DOHH2 (cell line): ENCODE measurements around the gene CILP.

Experiments
- H3F3A ChIP-seq: fragments of 200-600 bp; sonication (generic), shearing (Covaris generic); 2 replicates; pipeline ENCODE4 v1.6.0; 2016; ENCODE audit warnings: antibody characterized with exemption, mild to moderate bottlenecking; ENCODE audit not compliant: control insufficient read depth, insufficient read depth
- H3K27ac ChIP-seq: fragments of 200-600 bp; sonication (generic); 2 replicates; pipeline ENCODE4 v1.5.1; 2014; ENCODE audit warnings: low read depth, mild to moderate bottlenecking, low read length, moderate library complexity
- H3K27me3 ChIP-seq: fragments of 200-600 bp; sonication (generic); 2 replicates; pipeline ENCODE4 v1.6.1; 2014; ENCODE audit warnings: mild to moderate bottlenecking, low read length, mixed read lengths; ENCODE audit not compliant: control insufficient read depth
- H3K36me3 ChIP-seq: fragments of 200-600 bp; sonication (generic); 2 replicates; pipeline ENCODE4 v1.6.1; 2014; ENCODE audit warnings: mild to moderate bottlenecking, low read length, moderate library complexity, mixed read lengths; ENCODE audit not compliant: control insufficient read depth
- H3K4me1 ChIP-seq: fragments of 200-600 bp; sonication (generic); 2 replicates; pipeline ENCODE4 v1.6.1; 2014; ENCODE audit warnings: mild to moderate bottlenecking, low read length, mixed read lengths; ENCODE audit not compliant: control insufficient read depth
- H3K4me2 ChIP-seq: fragments of 200-600 bp; sonication (generic); 2 replicates; pipeline ENCODE4 v1.6.0; 2014; ENCODE audit warnings: mild to moderate bottlenecking, low read length, moderate library complexity
- H3K4me3 ChIP-seq: fragments of 200-600 bp; sonication (generic); 2 replicates; pipeline ENCODE4 v1.5.1; 2014; ENCODE audit warnings: mild to moderate bottlenecking, low read length, mixed read lengths
- H3K79me2 ChIP-seq: fragments of 200-600 bp; sonication (generic); 2 replicates; pipeline ENCODE4 v1.6.1; 2014; ENCODE audit warnings: mild to moderate bottlenecking, low read length, mixed read lengths; ENCODE audit not compliant: control insufficient read depth
- H3K9me2 ChIP-seq: fragments of 200-600 bp; sonication (generic); replicated peaks from 2 replicates; pipeline ENCODE4 v1.6.1; 2014; ENCODE audit warnings: mild to moderate bottlenecking, low read length, mixed read lengths; ENCODE audit not compliant: control insufficient read depth
- H3K9me3 ChIP-seq: fragments of 200-600 bp; sonication (generic); 2 replicates; pipeline ENCODE4 v1.6.1; 2014; ENCODE audit warnings: antibody characterized with exemption, low read length, mixed read lengths; ENCODE audit not compliant: control insufficient read depth, insufficient read depth
- H4K20me1 ChIP-seq: fragments of 200-600 bp; sonication (generic); 2 replicates; pipeline ENCODE4 v1.6.0; 2014; ENCODE audit warnings: low read depth, mild to moderate bottlenecking, antibody characterized with exemption, low read length, moderate library complexity; ENCODE audit not compliant: control insufficient read depth, insufficient read depth
- CTCF ChIP-seq: fragments of 200-600 bp; sonication (generic); IDR thresholded peaks from one replicate; pipeline ENCODE4 v1.5.1; 2014; ENCODE audit warnings: antibody characterized with exemption, mild to moderate bottlenecking, low read depth, low read length; ENCODE audit not compliant: poor library complexity, severe bottlenecking
- EZH2phosphoT487 ChIP-seq: fragments of 200-600 bp; sonication (generic); IDR thresholded peaks from 2 replicates; pipeline ENCODE4 v1.6.1; 2017; ENCODE audit warnings: borderline replicate concordance, mild to moderate bottlenecking, antibody characterized with exemption, low read length, moderate library complexity, mixed read lengths

CILP gene

GRCh38 chr15:65196637-65197336, 14.5 kb downstream of the CILP start:
- Histone ChIP-seq H3K4me2 (no peak overlapping the region), H3K9me3 (no peaks in the 10 kb centered on the region)
- TF ChIP-seq EZH2phosphoT487, result no peak
- no peak for TF ChIP-seq CTCF

GRCh38 chr15:65195548-65195923, 15.7 kb downstream of the CILP start:
- H4K20me1 ChIP-seq, result no peaks in the 10 kb centered on the region
- H3K9me2 ChIP-seq, result no peaks in the 10 kb centered on the region
- no peaks in the 10 kb centered on the region for H3F3A ChIP-seq
- no peaks in the 10 kb centered on the region for H3K36me3 ChIP-seq
- no peaks in the 10 kb centered on the region for H3K9me3 ChIP-seq
- TF ChIP-seq EZH2phosphoT487, result no peak
- no peak for TF ChIP-seq CTCF
- H3K4me1 ChIP-seq, result peaks cover 9% of the 10 kb centered on the region
- H3K27ac ChIP-seq, result no peak overlapping the region
- H3K27me3 ChIP-seq, result peaks cover 3% of the 10 kb centered on the region; the same call in 1 of the 2 replicates
- no peaks in the 10 kb centered on the region for H3K79me2 ChIP-seq
- H3K4me3 ChIP-seq, result no peak overlapping the region
- no peak overlapping the region for H3K4me2 ChIP-seq

More at GRCh38 chr15:65196637-65197336, 14.5 kb downstream of the CILP start:
- Histone ChIP-seq H3K4me3 (no peak overlapping the region), H3K4me1 (peaks cover 9% of the 10 kb centered on the region), H3K9me2 (no peaks in the 10 kb centered on the region), H3K27ac (no peak overlapping the region), H3F3A (no peaks in the 10 kb centered on the region), H3K79me2 (no peaks in the 10 kb centered on the region), H4K20me1 (no peaks in the 10 kb centered on the region), H3K27me3 (peaks cover 3% of the 10 kb centered on the region; the same call in 1 of the 2 replicates), H3K36me3 (no peaks in the 10 kb centered on the region)

GRCh38 chr15:65194826-65195547, 16.3 kb downstream of the CILP start:
- Histone ChIP-seq H4K20me1 (no peaks in the 10 kb centered on the region), H3K36me3 (no peaks in the 10 kb centered on the region), H3K9me3 (no peaks in the 10 kb centered on the region), H3K4me3 (no peak overlapping the region), H3K79me2 (no peaks in the 10 kb centered on the region), H3K9me2 (no peaks in the 10 kb centered on the region), H3K27ac (no peak overlapping the region), H3F3A (no peaks in the 10 kb centered on the region), H3K4me1 (peaks cover 9% of the 10 kb centered on the region), H3K27me3 (peaks cover 3% of the 10 kb centered on the region; the same call in 1 of the 2 replicates), H3K4me2 (no peak overlapping the region)
- no peak for TF ChIP-seq EZH2phosphoT487
- no peak for TF ChIP-seq CTCF
